Prostate gland (tissue), 2 donors: ENCODE results near the gene R3HDM2. TPM values are rescaled to one million over a fixed set of nuclear protein-coding genes. Genes with fewer than 3 reads are reported as not detected.

ENCODE experiments used
- DNase-seq: peaks from one replicate; pipeline ENCODE4 v3.0.0-alpha.2; 2019; ENCODE audit warnings: low spot score
- H3K27ac ChIP-seq, 2 donors: fragments of 200-600 bp; sonication (generic); 2 replicates each; pipeline ENCODE4 v1.5.1; 2017 to 2019
- H3K27me3 ChIP-seq: fragments of 200-600 bp; sonication (generic); replicated peaks from 2 replicates; pipeline ENCODE4 v1.5.1; 2019; ENCODE audit not compliant: insufficient read depth
- H3K36me3 ChIP-seq, 2 donors: fragments of 200-600 bp; sonication (generic); 1 replicate in 1 of 2; 2 replicates in 1 of 2; pipeline versions ENCODE4 v1.5.1 to v1.8.1; 2017 to 2019
- H3K4me1 ChIP-seq: fragments of 200-600 bp; sonication (generic); replicated peaks from 2 replicates; pipeline ENCODE4 v1.5.1; 2019
- H3K4me3 ChIP-seq, 2 donors: fragments of 200-600 bp; sonication (generic); 2 replicates each; pipeline ENCODE4 v1.5.1; 2017 to 2019
- H3K9me3 ChIP-seq: fragments of 200-600 bp; sonication (generic); 2 replicates; pipeline ENCODE4 v1.5.1; 2017
- CTCF ChIP-seq, 4 experiments: fragments of 200-600 bp in 2 of 4; fragments of 450-650 bp in 2 of 4; sonication (generic) in 2 of 4; IDR thresholded peaks; 1 replicate in 3 of 4; 2 replicates in 1 of 4; pipeline ENCODE4 v1.5.1; 2016 to 2019; ENCODE audit warnings: antibody characterized with exemption in 4 of 4, mild to moderate bottlenecking in 2 of 4, moderate library complexity in 2 of 4
- POLR2A ChIP-seq: fragments of 450-650 bp; IDR thresholded peaks from one replicate; pipeline ENCODE4 v1.6.1; 2016; ENCODE audit warnings: antibody characterized with exemption, mild to moderate bottlenecking
- POLR2AphosphoS5 ChIP-seq: sonication (generic); formaldehyde crosslinking; IDR thresholded peaks from one replicate; pipeline ENCODE4 v1.6.1; 2017; ENCODE audit warnings: antibody characterized with exemption
- WGBS: methylation state at CpG from one replicate; pipeline ENCODE4 v1.1.5; 2018; 5-methylcytosine and 5-hydroxymethylcytosine counted together
- intact Hi-C: fragments of 100-400 bp; cut with DNase I; formaldehyde crosslinking; loops from one replicate; pipeline ENCODE4 v1.14.2; 2022
- total RNA-seq, 2 donors: library from RNA; depleted of rRNA; stranded (reverse); fragments of >200 nt; gene quantifications; one replicate each; pipeline ENCODE4 v1.1.0, GENCODE V29; 2016

The R3HDM2 gene
- total RNA-seq, 2 donors from 2014 or later, result 38.7 to 80.9 TPM

GRCh38 chr12:57254506-57255280 lies 176.2 kb downstream of the R3HDM2 start:
- 92% methylated on average over 14 of the region's 14 CpGs for WGBS
- H3K36me3 ChIP-seq, result peaks cover 5 to 26% of the 10 kb centered on the region in 2 donors
- TF ChIP-seq POLR2AphosphoS5 (no peak), CTCF (IDR thresholded peaks at IDR 0.05) (no peak)
- intact Hi-C loops, result no loop called here
- H3K4me1 ChIP-seq, result no peaks in the 10 kb centered on the region
- H3K9me3 ChIP-seq, result no peaks in the 10 kb centered on the region
- no peak overlapping the region for H3K4me3 ChIP-seq
- DNase-seq, result no peak
- H3K27me3 ChIP-seq, result no peaks in the 10 kb centered on the region
- no peak overlapping the region for H3K27ac ChIP-seq

GRCh38 chr12:57250956-57251355 lies 179.9 kb downstream of the R3HDM2 start, which contains the start of gene STAC3:
TSS of gene STAC3 (minus strand) at chr12:57251187. CDS start at chr12:57249636, 1,551 bp downstream.
- Histone ChIP-seq H3K9me3 (no peaks in the 10 kb centered on the region), H3K27me3 (no peaks in the 10 kb centered on the region), H3K4me3 (no peak within 1 kb of the TSS), H3K36me3 (peaks cover 5 to 6% of the 10 kb centered on the region in 2 donors), H3K4me1 (no peaks in the 10 kb centered on the region), H3K27ac (no peak within 1 kb of the TSS)
- 85% methylated on average over 7 of the region's 7 CpGs for WGBS
- TF ChIP-seq POLR2A (no peak), POLR2AphosphoS5 (no peak), CTCF (IDR thresholded peaks at IDR 0.05) (no peak)
- intact Hi-C loops, result no loop called here
- DNase-seq, result no peak

GRCh38 chr12:57250541-57250940 lies 180.3 kb downstream of the R3HDM2 start:
- intact Hi-C loops, result no loop called here
- Histone ChIP-seq H3K27me3 (no peaks in the 10 kb centered on the region), H3K4me3 (no peak overlapping the region), H3K4me1 (no peaks in the 10 kb centered on the region), H3K36me3 (peaks cover 1 to 2% of the 10 kb centered on the region in 2 donors), H3K27ac (no peak overlapping the region), H3K9me3 (no peaks in the 10 kb centered on the region)
- no peak for DNase-seq
- TF ChIP-seq POLR2A, result no peak
- no peak for TF ChIP-seq CTCF (IDR thresholded peaks at IDR 0.05)
- TF ChIP-seq POLR2AphosphoS5, result no peak
- 84% methylated on average over 3 of the region's 3 CpGs for WGBS

GRCh38 chr12:57248934-57249742 lies 181.7 kb downstream of the R3HDM2 start:
- Histone ChIP-seq H3K27ac (no peak overlapping the region), H3K36me3 (no peaks in the 10 kb centered on the region), H3K4me3 (no peak overlapping the region), H3K4me1 (no peaks in the 10 kb centered on the region), H3K27me3 (no peaks in the 10 kb centered on the region), H3K9me3 (no peaks in the 10 kb centered on the region)
- TF ChIP-seq CTCF (IDR thresholded peaks at IDR 0.05) (no peak), POLR2A (no peak), POLR2AphosphoS5 (no peak)
- intact Hi-C loops, result loop anchor here (5.0 kb wide), 1 partner anchor 482 kb away; no protein-coding TSS in a partner anchor
- no peak for DNase-seq
- 82% methylated on average over 7 of the region's 7 CpGs for WGBS
